Choroid plexus epithelial cell (primary cell): Measurements from ENCODE around the gene ZNF862.

Experiments
- DNase-seq: peaks from one replicate; pipeline ENCODE4 v3.0.0-alpha.2; 2010; ENCODE audit warnings: low read depth
- H3K4me3 ChIP-seq: 2 replicates; pipeline ENCODE4 v1.5.1; 2011; ENCODE audit warnings: low read depth, mild to moderate bottlenecking, control low read depth, low read length, moderate library complexity
- TF ChIP-seq, protein P1 (sequence below): conservative IDR thresholded peaks from 2 replicates; pipeline ENCODE4 v1.5.1; 2011; ENCODE audit warnings: low read depth, mild to moderate bottlenecking, control low read depth, inconsistent platforms, low read length, moderate library complexity

ZNF862 gene

GRCh38 chr7:149860821-149861727 lies 22.9 kb downstream of the ZNF862 start:
- DNase-seq = no peak
- H3K4me3 ChIP-seq = no peak overlapping the region
- TF ChIP-seq, protein P1, sequence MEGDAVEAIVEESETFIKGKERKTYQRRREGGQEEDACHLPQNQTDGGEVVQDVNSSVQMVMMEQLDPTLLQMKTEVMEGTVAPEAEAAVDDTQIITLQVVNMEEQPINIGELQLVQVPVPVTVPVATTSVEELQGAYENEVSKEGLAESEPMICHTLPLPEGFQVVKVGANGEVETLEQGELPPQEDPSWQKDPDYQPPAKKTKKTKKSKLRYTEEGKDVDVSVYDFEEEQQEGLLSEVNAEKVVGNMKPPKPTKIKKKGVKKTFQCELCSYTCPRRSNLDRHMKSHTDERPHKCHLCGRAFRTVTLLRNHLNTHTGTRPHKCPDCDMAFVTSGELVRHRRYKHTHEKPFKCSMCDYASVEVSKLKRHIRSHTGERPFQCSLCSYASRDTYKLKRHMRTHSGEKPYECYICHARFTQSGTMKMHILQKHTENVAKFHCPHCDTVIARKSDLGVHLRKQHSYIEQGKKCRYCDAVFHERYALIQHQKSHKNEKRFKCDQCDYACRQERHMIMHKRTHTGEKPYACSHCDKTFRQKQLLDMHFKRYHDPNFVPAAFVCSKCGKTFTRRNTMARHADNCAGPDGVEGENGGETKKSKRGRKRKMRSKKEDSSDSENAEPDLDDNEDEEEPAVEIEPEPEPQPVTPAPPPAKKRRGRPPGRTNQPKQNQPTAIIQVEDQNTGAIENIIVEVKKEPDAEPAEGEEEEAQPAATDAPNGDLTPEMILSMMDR = peak; percentile 44

GRCh38 chr7:149861728-149862045 lies 23.5 kb downstream of the ZNF862 start:
- no peak overlapping the region for H3K4me3 ChIP-seq
- no peak for DNase-seq
- TF ChIP-seq, protein P1 = no peak

DNA sequence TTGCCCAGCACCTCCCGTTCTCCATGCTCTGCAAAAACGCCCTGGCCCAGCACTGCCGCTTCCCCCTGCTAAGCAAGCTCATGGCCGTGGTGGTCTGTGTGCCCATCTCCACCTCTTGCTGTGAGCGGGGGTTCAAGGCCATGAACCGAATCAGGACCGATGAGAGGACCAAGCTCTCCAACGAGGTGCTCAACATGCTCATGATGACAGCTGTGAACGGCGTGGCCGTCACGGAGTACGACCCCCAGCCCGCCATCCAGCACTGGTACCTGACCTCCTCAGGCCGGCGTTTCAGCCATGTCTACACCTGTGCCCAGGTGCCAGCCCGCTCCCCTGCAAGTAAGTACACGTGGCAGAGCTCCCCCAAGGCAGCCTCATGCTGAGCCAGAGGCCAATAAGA lies 24.0 kb downstream of the ZNF862 start:
- no peak overlapping the region for H3K4me3 ChIP-seq
- TF ChIP-seq, protein P1 = no peak
- no peak for DNase-seq

DNA sequence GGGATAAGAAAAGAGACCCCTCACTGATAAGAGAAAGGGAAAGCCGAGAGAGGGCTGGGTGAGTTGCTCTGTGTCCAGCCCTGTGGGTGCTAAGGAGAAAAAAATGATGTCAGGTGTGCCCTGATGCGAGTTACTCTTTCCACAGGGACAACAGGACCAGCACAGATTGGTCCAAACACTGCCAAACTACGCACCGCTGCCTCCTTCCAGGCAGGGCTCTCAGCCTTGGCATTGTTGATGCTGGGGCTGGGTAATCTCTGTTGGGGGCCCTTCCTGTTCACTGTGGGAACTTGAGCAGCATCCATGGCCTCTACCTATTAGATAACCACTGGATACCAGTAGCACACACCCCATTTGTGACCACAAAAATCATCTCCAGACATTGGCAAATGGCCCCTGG lies 25.3 kb downstream of the ZNF862 start:
- no peak overlapping the region for H3K4me3 ChIP-seq
- no peak for DNase-seq
- TF ChIP-seq, protein P1 = no peak

GRCh38 chr7:149864023-149864422 lies 25.8 kb downstream of the ZNF862 start:
- no peak for DNase-seq
- H3K4me3 ChIP-seq = no peak overlapping the region
- TF ChIP-seq, protein P1 = no peak

- no peak for DNase-seq
- TF ChIP-seq, protein P1 = no peak
- no peak overlapping the region for H3K4me3 ChIP-seq
These were observed 26.6 kb downstream of the ZNF862 start for GRCh38 chr7:149864751-149865150.

DNA sequence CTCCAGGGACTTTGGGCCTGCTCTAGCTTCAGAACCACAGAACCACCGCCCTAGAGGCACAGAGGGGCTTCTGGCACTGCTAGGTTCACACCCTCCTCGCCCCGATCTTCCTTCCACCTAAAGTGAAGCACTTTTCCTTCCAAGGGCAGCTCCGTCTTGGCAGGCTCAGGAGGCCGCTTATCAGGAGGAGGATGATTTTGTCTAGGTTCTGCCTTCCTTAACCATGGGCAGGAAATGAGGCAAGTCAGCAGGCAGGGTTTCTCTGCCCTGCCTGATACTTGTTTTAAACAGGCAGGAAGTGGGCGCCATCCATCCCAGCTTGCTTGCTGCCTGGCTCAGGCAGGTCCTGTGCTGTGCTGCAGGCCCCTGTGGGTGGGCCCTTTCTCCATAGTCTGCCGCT lies 27.3 kb downstream of the ZNF862 start:
- TF ChIP-seq, protein P1 = no peak
- no peak overlapping the region for H3K4me3 ChIP-seq
- peak; percentile 49 for DNase-seq
